Measurements from ENCODE around the gene HTR1A. TPM values are rescaled to one million over a fixed set of nuclear protein-coding genes. Genes with fewer than 3 reads are reported as not detected.

The HTR1A gene
- total RNA-seq, 1 donor from 2014 or later, result not detected

DNA sequence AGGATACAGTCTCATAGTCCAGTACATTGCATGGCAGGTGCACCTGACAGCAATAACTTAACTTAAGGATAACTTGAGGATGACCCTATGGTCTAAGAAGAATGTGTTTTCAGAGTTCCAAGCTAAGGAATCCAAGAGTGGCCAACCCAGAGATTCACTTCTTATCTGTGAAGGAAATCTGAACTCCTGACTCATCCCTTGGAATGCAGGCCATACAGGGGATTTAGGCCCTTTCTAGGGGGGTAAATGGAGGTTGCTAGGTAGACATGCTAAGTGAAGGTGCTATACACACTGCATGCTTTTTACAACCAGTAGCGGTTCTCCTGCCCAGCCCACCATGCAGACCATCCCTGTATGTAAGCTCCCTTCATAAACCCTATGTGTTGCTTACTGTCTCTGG, 50.4 kb downstream of the HTR1A start:
- DNase-seq (ENCODE audit: low spot score), result no peak
- intact Hi-C loops (cut with DNase I), result no loop called here

Other genes starting within 250 kb of the HTR1A start
- 13.7 TPM for gene RNF180, start 203.4 kb upstream of the HTR1A start, total RNA-seq

Measured in cardiac septum (tissue), 1 donor.